ENCODE measurements around the gene IBA57.

Gene IBA57

DNA sequence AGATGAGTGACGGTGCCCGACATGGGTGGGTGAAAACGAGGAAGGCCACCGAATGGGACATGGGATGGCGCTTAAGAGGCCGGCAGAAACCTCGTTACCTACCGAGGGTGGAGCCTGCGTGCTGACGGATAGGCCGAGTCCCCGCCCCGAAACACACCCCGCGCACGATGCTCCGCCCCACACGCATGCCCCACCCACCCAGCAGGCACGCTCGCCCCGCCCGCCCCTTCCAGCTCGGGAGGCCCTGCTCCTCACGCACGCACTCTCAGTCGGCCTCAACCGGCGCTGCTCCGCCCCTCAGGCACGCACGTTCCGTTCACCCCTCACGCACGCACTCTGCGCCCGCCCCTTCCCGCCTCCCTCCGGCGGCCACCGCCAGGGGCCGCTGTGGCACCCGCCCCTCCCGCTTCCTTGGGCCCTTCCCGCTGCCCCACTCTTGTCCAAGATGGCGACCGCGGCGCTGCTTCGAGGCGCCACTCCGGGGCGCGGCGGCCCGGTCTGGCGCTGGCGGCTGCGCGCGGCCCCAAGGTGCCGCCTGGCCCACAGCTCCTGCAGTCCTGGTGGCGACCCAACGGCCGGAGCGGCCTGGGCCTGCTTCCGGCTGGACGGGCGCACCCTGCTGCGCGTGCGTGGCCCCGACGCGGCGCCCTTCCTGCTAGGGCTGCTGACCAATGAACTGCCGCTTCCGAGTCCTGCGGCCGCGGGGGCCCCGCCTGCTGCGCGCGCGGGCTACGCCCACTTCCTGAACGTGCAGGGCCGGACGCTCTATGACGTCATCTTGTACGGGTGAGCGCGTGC lies at the start of gene IBA57:
TSS of gene IBA57 (plus strand) at position 433 of the 798 bp plus-strand sequence. CDS start at position 446, 13 bp downstream.
- peak; percentile 97 to 99 for DNase-seq

DNA sequence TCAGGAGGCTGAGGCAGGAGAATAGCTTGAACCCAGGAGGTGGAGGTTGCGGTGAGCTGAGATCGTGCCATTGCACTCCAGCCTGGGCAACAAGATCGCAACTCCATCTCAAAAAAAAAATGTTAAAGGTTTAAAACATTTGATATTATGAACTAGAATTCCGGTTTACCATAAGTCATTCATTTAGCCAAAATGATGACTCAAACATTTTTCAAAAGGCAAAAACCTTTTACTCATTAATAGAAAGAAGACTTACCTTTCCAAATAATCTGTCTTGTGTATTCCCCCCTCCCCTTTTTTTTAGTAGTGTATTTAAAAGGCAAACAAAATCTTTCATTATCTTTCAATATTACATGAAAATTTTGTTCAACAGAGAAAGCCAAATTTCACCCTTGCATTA lies 48.3 kb upstream of the IBA57 start:
- no peak for DNase-seq

DNA sequence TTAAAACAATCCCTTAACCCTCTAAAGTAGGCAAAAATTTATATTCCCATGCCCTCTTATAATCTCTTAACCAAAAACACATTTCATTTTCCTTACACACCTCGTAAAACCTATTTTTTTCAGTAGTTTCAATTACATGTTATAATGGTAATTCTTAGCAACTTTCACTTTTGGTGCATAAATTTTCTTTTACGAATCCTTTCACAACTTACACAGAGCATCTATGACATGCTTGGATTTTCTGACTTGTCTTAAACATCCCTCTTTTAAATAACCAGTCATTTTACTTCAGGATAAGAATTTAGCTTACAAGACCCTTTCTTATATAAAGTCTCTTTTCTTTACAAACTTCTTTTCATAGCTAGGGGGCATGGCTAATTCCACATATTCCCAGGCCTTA lies 47.6 kb upstream of the IBA57 start:
- DNase-seq, result no peak

DNA sequence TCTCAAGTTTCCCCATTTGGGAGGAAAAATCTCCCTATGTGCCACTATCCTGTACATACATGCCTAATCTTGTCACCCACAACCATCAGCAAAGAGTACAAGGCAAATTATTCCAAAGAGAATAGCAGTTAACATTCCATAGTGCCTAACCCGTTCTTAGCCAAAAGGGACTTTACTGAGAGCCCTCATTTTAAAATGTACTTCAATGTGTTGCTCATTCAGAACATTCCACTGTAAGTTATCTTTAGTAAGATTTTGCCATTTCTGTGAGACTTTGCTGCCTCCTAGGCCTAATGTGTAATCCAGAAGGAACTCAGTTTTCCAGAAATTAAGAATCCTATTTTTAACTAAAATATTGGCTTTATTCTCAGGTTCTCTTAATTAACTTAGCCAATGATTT lies 45.3 kb upstream of the IBA57 start:
- no peak for DNase-seq

DNA sequence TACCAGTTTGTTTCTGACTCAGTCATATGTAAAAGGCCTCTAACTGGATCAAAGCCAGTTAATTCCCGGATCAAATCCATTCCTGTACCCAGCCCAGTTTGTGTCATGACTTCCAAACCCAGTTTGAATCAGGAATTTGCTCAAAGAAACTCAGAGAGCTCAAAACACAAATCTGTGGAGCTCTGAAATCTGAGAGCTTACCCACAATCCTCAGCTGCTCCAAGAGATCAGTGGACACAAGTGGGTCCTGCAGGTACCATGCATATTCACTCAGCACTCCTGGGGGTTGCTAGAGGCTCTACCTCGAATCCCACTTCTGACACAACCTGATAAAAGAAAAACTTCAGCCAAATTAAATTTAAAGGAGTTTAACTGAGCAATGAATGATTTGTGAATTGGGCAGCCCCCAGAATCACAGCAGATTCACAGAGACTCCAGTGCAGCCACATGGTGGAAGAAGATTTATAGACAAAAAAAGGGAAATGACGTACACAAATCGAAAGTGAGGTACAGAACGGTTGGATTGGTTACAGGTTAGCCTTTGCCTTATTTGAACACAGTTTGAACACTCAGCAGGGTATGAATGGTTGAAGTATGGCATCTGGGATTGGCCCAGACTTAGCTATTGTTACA lies 44.6 kb upstream of the IBA57 start:
- DNase-seq, result no peak

DNA sequence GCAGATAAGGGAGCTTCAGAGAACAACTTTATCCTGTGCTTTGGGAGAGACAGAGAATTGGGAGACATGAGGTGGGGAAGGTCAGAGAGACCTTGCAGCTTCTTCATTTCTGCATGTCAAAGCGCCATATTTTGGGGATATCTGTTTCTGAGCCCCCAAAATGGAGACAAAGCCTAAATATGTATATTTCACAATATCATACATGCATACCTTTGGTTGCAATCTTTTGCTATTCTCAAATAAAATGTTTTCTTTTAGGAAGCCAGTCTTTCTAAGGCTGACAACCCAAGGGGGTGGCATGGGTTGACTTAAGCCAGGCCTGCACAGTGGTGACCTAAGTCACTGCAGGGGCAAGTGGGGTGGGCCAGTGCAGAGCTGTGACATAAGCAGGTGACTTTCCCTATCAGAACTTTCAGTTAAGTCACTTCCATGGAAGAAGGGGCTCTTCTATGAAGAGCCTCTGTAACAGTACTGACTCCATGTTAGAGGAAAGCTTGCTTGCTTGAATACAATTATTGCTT lies 42.6 kb upstream of the IBA57 start:
- DNase-seq, result no peak

DNA sequence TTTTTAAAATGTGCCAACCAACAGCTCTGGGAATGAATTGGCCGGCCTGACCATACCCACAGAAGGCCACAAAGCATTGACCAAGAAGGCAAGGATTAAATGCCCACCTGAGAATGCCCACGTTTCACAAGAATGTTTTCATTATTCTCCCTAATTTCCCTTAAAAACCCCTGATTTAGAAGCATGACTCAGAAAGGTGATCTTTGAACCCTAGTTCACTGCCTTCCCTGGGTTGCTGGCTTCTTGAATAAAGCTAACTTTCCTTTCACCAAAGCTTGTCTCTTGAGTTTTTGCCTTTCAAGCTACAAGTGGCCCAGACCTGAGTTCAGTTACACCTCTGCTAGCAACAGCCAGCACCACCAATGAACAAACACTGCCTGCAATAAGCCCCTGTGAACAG lies 42.1 kb upstream of the IBA57 start:
- DNase-seq, result no peak

DNA sequence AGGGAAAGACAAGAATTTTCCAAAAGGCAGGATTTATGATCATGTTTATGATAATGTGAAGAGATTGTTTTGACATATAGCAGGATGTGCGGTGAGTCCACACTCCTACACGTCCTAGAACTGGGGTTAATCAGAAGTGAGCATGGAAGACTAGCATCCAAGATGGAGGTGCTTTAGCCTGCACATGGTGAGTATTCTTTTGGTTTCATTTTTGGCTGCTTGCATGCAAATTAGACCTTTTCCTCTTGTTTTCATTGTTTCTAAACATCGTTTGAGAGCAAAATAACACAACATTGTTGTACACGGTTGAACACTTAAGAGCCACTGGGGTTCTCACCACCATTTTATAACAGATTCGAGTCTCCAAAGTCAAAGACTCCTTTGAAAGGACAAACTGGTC lies 40.4 kb upstream of the IBA57 start:
- DNase-seq, result no peak

DNA sequence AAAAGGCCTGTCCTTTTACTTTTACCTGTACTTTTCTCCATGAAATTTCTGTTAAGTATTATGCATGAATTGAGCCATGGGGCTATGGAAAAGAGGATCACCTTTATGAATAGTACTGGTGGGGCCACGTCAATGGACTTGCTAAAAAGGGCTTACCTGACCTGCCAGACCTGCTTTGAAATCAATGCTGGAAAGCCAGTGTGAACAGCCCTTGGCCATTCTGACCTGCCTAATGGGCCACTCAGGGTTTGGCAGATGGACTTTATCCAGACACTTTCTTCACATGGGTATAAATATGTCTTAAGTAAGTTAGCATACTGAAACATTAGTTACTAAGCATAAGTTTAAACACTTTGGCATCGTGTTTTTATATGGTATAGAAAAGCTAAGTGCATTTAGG lies 33.8 kb upstream of the IBA57 start:
- no peak for DNase-seq

DNA sequence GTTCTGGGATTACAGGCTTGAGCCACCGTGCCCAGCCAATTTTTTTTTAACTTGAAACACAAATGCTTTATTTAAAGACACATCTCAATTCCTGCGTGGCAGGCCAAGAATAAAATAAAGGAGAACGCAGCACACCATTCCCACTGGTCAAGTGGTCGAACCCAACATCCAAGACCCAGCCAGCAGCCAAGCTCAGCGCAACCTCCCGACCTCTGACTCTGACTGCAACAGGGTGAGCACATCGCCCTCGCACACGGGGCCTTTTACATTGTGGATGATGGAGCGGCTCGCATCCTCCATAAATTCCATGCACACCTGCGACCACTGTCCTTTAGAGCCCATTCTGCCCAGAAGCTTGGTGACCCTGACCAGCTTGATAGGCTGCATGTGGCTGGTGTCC lies 31.0 kb upstream of the IBA57 start:
- DNase-seq, result no peak

DNA sequence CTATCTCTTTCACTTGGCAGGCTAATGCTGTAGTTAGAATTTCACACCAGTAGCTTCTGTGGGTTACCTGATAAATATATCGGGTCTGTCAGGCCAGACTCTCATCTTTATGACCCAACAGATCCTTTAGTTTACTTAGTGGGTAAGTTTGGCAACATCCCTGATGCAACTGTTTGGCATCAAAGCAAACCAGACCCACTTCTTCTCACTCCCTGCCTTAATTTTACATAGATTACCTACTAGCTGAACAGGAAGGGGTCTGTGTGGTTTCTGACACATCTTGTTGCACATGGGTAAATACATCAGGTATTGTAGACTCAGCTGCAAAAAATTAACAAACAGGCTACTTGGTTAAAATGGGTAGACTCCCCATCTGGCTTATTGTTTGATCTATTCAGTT lies 28.7 kb upstream of the IBA57 start:
- DNase-seq, result no peak

DNA sequence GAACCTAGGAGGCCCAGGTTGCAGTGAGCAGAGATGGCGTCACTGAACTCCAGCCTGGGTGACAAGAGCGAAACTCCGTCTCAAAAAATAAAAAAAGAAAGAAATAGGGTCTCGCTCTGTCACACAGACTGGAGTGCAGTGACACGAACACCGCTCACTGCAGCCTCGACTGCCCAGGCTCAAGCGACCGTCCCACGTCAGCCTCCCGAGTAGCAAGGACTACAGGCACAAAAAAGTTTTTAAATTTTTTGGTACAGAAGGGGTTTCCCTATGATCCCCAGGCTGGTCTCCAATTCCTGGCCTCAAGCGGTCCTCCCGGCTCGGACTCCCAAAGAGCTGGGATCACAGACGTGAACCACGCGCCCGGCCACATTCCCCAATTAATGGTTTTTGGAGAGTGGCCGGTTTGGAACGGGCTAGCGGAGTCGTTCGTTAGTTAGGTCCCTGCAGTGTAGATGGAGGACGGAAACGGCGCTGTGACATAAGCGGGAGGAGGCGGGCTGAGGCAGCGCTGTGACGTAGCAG lies 26.1 kb upstream of the IBA57 start:
- DNase-seq, result no peak

DNA sequence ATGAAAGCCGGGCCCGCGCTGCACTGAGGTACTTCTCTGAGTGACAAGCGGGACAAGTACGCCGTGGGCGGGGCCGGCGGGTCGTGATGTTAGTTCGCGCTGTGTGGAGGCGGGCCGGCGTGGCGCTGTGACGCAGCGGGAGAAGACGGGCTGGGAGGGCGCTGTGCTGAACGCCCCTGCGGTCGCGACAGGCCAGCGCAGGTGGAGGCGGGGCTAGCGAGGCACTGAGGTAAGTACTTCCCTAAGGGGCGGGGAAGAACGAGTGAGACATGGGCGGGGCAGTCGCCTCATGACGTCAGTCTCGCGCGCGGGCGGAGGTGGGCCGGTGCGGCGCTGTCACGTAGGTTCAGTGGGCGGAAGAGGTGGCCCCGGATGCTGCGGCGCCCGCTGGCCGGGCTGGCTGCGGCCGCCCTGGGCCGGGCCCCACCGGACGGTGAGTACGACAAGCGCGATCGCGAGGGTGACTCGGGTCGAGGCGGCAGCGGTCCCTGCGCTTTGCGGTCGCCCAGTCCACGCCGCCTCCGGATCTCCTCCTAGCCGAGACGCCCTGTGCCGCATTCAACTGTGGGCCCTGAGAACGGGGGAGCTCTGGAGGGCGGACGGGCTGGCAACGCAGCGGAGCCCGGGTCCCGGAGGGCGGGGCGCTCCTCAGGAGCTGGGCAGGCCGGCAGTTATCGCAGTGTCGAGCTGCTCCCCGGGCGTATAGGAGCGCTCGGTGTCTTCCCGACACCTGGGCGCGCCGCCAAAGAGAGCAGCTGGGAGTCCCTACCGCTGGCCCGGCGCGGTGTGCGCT lies 25.5 kb upstream of the IBA57 start, which contains the start of gene GUK1:
TSS of gene GUK1 (plus strand) at position 349 of the 793 bp plus-strand sequence. CDS start at position 373, 24 bp downstream.
- peak; percentile 98 to 100 for DNase-seq

DNA sequence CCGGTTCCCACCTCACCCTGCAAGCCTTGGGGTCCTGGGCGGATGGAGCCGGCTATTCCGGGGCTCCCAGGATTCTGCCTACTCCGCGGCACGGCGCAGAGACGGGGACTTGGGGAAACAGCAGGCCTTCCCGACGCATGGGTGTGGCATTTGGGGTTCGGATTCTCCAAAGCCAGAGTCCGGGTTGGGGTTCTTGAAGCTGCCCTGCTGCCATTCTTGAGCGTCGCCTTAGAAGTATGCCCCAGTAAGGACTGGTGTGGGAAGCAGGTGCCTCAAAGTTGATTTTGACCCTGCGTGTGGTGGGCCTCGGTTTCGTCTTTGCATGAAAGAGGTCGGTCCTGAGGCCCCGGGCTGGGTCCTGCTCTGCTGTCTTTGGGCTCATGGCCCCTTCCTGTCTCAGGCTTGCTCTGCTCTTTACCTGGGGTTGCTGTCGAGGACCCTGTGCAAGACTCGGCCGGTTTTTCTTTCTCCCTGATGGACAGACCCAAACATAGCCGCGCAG lies 24.8 kb upstream of the IBA57 start:
- no peak for DNase-seq

DNA sequence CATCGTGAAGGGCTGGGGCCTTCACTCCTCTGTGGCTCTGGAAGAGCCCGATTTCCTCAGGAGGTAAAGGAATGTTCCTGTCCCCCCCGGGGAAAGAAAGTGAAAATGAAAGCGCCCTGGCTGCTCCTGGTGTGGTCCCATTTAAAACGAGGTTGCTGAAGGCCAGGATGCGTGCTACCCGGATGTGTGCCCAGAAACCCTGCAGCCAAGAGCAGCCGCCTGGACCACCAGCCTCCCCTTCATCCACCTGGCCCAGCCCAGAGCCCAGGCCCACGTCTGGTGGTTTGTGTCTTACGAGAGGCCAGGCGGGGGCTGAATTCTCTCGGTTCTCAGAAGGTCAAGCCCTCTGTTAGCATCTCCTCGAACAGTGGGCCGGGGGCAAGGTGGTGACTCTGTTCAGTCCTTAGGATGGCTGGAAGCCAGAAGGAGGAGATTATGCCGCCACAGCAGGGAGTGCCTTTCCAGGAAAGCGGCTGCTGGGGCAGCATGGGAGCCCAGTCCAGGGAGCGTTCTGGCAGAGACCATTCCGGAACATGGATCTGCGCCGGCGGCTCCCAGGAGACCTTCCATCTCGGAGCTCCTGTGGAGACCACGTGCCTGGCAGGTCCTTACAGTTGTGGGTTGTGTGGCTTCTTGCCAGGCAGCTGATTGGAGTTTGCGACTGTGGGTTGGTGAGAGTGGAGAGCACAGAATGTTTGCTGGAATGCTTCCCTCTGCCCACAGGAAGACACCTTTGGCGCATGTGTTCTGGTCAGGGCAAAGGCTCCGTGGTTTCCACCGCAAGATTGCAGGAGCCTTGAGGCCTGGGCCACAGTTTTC lies 24.2 kb upstream of the IBA57 start:
- no peak for DNase-seq

DNA sequence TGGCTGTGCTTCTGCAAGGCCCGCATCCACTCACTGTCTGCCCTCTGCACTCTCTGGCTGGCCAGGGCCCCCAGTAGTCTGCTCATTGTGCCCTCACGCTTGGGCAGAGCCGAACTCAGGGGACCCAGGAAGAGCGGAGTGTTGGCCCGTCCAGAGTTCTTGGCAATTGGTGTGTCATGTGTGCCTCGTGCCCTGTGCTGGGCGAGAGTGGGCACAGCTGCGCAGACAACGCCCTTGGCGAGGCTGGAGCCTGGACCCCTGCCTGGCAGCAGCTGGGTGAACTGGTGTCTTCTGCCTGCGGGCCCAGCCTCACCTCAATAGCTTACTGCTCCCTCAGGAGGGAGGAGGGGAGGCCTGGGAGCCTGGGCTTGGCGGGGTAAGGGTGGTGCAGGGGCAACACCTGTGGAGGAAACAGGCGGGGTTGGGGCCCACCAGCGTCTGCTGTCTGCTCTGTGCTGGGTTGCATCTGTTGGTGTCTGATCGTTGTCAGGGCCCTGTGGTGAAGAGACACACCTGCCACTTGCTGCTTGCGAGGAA lies 23.4 kb upstream of the IBA57 start:
- no peak for DNase-seq

DNA sequence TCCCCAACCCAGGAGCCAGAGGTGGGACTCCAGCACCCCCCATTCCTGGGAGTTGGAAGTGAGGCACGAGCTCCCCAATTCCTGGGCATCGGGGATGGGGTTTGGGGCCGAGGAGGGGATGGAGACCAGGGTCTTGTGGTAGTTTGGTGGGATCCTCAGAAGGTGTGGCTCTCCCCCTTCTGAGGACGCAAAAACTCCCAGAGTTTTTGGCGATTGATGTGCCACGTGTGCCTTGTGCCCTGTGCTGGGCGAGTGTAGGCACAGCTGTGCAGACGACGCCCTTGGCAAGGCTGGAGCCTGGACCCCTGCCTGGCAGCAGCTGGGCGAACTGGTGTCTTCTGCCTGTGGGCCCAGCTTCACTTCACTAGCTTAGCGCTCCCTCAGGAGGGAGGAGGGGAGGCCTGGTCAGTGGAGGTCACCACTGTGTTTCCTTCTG lies 22.9 kb upstream of the IBA57 start:
- no peak for DNase-seq

DNA sequence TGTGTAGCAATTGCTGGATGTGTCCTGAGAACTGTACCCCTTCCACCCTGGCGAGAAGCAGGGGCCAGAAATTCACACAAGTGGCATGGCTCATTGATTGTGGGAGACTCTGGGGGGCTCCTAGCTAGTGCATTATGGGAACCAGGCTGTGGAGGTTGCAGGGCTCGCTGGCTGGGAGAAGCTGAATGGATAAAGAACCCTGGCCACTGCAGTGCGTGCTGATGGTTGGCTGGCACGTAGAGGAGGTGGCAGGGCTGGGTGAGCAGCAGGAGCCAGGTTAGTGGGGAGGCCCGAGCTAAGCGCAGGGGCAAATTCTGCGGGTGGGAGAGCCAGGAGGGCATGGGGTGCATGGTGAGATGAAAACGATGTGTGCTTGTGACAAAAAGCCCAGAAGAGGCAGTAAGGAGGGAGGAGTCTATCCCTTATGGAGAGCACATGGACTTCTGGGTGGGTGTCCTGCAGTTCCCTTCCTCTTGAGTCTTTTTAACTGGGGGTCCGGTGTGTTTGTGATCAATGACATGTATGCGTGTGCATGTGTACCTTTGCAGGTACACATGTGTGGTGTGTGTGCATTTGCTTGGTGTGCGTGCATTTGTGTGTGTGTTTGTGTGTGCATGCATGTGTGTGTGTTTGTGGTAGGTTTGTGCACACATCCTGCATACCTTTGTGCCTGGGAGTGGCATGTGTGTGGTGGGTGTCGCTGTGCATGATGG lies 22.0 kb upstream of the IBA57 start:
- DNase-seq, result no peak

DNA sequence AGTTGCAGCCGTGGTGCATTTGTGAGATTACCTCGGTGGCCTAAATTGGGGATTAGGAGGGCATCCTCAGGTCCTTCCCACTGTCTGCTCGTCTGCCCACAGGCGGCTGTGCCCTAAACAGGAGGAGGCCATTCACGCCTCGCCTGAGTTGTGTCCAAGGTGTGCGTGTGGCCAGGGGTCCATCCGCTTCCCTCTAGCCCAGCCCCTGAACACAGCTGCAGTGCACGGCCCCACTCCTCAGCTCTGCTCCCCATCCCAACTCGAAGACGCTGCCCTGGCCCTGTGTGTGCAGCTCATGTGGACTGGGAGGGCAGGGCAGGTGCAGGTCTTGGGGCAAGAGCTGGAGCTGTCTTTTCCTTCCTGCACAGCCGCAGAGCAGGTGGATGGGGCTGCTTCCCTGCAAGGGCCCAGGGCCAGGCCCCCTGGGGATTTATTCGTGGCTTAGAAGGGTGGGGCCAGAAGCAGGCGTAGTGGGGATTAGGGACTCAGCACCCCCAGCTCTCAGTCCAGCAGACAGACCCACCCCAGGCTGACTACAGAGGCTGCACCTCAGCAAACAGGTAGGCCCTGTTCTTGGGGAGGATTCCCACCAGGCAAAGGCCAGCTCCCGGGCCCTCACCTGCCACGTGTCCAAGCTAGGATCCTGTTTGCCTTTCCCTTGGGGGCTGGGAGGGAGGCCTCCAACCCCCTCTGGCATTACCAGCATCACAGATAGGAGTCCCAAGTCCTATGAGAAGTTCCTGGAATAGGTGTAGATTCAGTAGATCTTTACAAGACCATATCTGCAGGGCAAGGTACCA lies 21.2 kb upstream of the IBA57 start:
- no peak for DNase-seq

DNA sequence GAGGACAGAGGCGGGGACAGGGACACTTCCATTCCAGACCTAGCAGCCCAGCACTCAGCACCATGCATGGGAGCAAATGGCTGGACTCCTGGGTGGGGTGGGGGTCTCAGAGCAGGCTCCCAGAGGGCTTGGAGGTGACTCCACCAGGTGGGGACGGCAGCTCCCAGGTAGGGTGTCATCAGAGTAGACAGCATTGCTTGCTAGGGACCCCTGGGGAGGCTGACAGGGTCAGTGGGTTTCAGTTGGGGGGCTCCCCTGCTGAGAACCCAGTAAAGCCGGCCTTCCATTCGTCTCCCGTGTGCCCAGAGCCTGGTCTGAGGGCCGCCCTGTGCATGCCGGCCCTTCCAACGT lies 20.6 kb upstream of the IBA57 start:
- no peak for DNase-seq

Measured in NCI-H446 (cell line).